Heart left ventricle (tissue), 16 donors: ENCODE measurements around the gene CLMP. TPM values are rescaled to one million over a fixed set of nuclear protein-coding genes. Genes with fewer than 3 reads are reported as not detected.

Experiments
- ATAC-seq, 4 donors: fragments of 200-7000 bp; cut with Tn5 transposase; one replicate each; pipeline ENCODE4 v1.9.1; 2020 to 2022; ENCODE audit warnings: moderate library complexity in 4 of 4, mild to moderate bottlenecking in 3 of 4, moderate number of reproducible peaks in 1 of 4
- DNase-seq, 5 donors: peaks; one replicate each; pipeline ENCODE4 v3.0.0-alpha.2; 2020
- H3K27ac ChIP-seq, 12 donors: fragments of 200-600 bp; sonication (generic) in 4 of 12; one replicate each; pipeline versions ENCODE4 v1.5.0 to v1.8.0; 2016 to 2022; ENCODE audit warnings: mild to moderate bottlenecking in 2 of 12
- H3K27me3 ChIP-seq, 9 donors: fragments of 200-600 bp; sonication (generic) in 2 of 9; one replicate each; pipeline versions ENCODE4 v1.5.1 to v1.8.0; 2016 to 2022; ENCODE audit warnings: mild to moderate bottlenecking in 3 of 9
- H3K36me3 ChIP-seq, 9 donors: fragments of 200-600 bp; sonication (generic) in 2 of 9; one replicate each; pipeline versions ENCODE4 v1.5.0 to v1.8.0; 2018 to 2022; ENCODE audit warnings: mild to moderate bottlenecking in 2 of 9
- H3K4me1 ChIP-seq, 12 donors: fragments of 200-600 bp; sonication (generic) in 4 of 12; one replicate each; pipeline versions ENCODE4 v1.5.0 to v1.8.0; 2016 to 2022; ENCODE audit warnings: mild to moderate bottlenecking in 3 of 12
- H3K4me3 ChIP-seq, 12 donors: fragments of 200-600 bp; sonication (generic) in 4 of 12; one replicate each; pipeline versions ENCODE4 v1.5.0 to v1.8.0; 2017 to 2022; ENCODE audit warnings: mild to moderate bottlenecking in 9 of 12, moderate library complexity in 4 of 12
- H3K9me3 ChIP-seq, 12 donors: fragments of 200-600 bp; sonication (generic) in 4 of 12; one replicate each; pipeline versions ENCODE4 v1.5.0 to v1.8.0; 2016 to 2022; ENCODE audit warnings: mild to moderate bottlenecking in 1 of 12
- POLR2A ChIP-seq, 2 donors: fragments of 450-650 bp; IDR thresholded peaks; one replicate each; pipeline ENCODE4 v1.6.1; 2017; ENCODE audit warnings: antibody characterized with exemption in 2 of 2, mild to moderate bottlenecking in 2 of 2, moderate library complexity in 2 of 2
- WGBS, 4 donors: extraction: QIAGEN DNeasy Blood & Tissue Kit in 2 of 4; methylation state at CpG; one replicate each; pipeline versions ENCODE4 v1.1.5 to v1.1.7; 2013 to 2018; 5-methylcytosine and 5-hydroxymethylcytosine counted together
- intact Hi-C, 10 donors: fragments of 100-400 bp; cut with DNase I; formaldehyde crosslinking; loops; one replicate each; pipeline versions ENCODE4 v1.11.1 to v1.14.2; 2022
- polyA plus RNA-seq, 2 donors: library from polyadenylated mRNA; stranded (reverse); fragments of 200-250 nt; gene quantifications; one replicate each; pipeline ENCODE4 v1.2.3, GENCODE V29; 2013
- total RNA-seq, 9 donors: library from RNA; depleted of rRNA in 2 of 9; stranded (reverse); fragments of >200 nt in 2 of 9; fragmentation: NEBNext Ultra II Directional in 3 of 9; extraction: Animal tissue kit (Norgen Biotek cat#: 25700) in 3 of 9; gene quantifications; one replicate each; pipeline versions ENCODE4 v1.1.0 to v1.2.4, GENCODE V29; 2016 to 2023
- TF ChIP-seq, protein P1 (sequence below), 12 donors: fragments of 200-600 bp; sonication (generic) in 4 of 12; IDR thresholded peaks; one replicate each; pipeline versions ENCODE4 v1.5.0 to v1.8.0; 2018 to 2022; ENCODE audit warnings: antibody characterized with exemption in 12 of 12, mild to moderate bottlenecking in 5 of 12
- donor health status: ischemic (EF 13 %, LVEDD 7.1; RV severe dilation, severe dysfunction).
- donor health status: healthy with polysubstance abuse.
- donor health status: DM: no; HTN: yes; CAD: no.
- donor health status: DM: no; HTN: no; CAD: no.
- donor health status: ischemic (EF 25% LVEDD 6.9; RV normal size, moderate dysfunction).
- donor health status: ischemic (EF 25% LVEDD 5.7; RV mildly dilated, moderate dysfunction).
- donor health status: healthy.
- donor health status: DM: yes; HTN: yes; CAD: no.
- donor health status: ischemic (EF 35%, LVEDD 5.7; RV mildly dilated, moderate dysfunction).
- donor health status: nonischemic (EF 11% LVEDD 7.7; RV severe dilation, severe dysfunction).
- donor health status: DM: yes; HTN: yes; CAD: no.
- donor health status: PGD.
- donor health status: ischemic (EF 29% LVEDD 5.4; RV normal size, mild dysfunction).
- donor health status: nonischemic (EF 23%, LVEDD 6.1; RV moderate dilation, normal function).

CLMP gene
- total and polyA plus RNA-seq, 11 donors = 1.9 to 18.4 (median 5.8) TPM

GRCh38 chr11:123174196-123175183 lies 20.6 kb downstream of the CLMP start:
- H3K27ac ChIP-seq = peak overlapping the region in 5 of 12 donors; percentile 3 to 76 (median 15)
- TF ChIP-seq, protein P1, sequence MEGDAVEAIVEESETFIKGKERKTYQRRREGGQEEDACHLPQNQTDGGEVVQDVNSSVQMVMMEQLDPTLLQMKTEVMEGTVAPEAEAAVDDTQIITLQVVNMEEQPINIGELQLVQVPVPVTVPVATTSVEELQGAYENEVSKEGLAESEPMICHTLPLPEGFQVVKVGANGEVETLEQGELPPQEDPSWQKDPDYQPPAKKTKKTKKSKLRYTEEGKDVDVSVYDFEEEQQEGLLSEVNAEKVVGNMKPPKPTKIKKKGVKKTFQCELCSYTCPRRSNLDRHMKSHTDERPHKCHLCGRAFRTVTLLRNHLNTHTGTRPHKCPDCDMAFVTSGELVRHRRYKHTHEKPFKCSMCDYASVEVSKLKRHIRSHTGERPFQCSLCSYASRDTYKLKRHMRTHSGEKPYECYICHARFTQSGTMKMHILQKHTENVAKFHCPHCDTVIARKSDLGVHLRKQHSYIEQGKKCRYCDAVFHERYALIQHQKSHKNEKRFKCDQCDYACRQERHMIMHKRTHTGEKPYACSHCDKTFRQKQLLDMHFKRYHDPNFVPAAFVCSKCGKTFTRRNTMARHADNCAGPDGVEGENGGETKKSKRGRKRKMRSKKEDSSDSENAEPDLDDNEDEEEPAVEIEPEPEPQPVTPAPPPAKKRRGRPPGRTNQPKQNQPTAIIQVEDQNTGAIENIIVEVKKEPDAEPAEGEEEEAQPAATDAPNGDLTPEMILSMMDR (IDR thresholded peaks at IDR 0.05) = no peak
- DNase-seq (peak in 2 of 5 donors; percentile 58 to 66), ATAC-seq (peak; percentile 50 to 87 (median 80))
- no peaks in the 10 kb centered on the region for H3K9me3 ChIP-seq
- H3K4me1 ChIP-seq = peaks cover 0 to 27% (median 6%) of the 10 kb centered on the region in 12 donors
- 61 to 74% (median 69%) methylated on average over 7 of the region's 7 CpGs for WGBS, 4 donors
- H3K36me3 ChIP-seq = no peaks in the 10 kb centered on the region
- no peak overlapping the region for H3K4me3 ChIP-seq
- H3K27me3 ChIP-seq = peaks cover 0 to 4% (median 0%) of the 10 kb centered on the region in 9 donors
- intact Hi-C loops = no loop called here

GRCh38 chr11:123173856-123174186 lies 21.2 kb downstream of the CLMP start:
- 94 to 98% (median 95%) methylated on average over 3 of the region's 3 CpGs for WGBS, 4 donors
- H3K27ac ChIP-seq = peak overlapping the region in 4 of 12 donors; percentile 6 to 76 (median 19)
- H3K9me3 ChIP-seq = no peaks in the 10 kb centered on the region
- H3K4me1 ChIP-seq = peaks cover 0 to 27% (median 6%) of the 10 kb centered on the region in 12 donors
- peaks cover 0 to 4% (median 0%) of the 10 kb centered on the region in 9 donors for H3K27me3 ChIP-seq
- H3K4me3 ChIP-seq = no peak overlapping the region
- intact Hi-C loops = no loop called here
- ATAC-seq (no peak), DNase-seq (no peak)
- TF ChIP-seq, protein P1 (IDR thresholded peaks at IDR 0.05) = no peak
- no peak for TF ChIP-seq POLR2A (IDR thresholded peaks at IDR 0.05)
- H3K36me3 ChIP-seq = no peaks in the 10 kb centered on the region

DNA sequence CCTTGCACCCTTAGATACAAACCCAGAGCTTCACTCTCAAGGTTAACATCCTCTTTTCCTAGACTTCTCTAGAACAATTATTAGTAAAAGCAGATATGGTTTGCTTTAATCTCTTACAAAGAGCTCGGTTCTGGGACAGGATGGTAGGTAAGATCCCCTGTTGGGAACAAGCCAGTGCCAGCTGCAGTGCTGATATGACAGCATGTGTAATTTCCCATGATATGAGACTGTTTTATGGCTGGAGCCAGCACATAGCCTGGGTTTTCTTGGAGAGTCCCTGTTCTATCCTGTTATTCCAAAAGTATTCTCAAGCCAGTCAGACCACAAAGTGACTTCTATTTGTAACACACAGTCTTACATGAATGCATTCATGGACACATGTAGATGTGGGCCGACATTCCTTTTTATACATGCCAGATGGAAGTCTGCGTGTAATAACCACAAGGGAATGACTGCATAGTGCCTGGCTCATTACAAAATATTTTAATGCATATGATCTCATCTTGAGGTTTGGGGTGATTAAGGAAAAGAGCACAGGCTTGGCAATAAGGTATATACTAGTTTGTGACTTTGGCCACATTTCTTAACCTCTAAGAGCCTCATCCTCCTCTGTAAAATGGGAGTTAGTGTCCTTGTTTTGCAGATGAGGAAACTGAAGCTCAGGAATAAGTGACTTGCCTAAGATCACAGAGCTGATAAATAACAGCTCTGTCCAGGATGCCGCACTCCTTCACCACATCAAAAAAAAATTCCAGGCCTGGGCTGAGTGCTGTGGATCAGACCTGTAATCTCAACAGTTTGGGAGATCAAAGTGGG lies 21.8 kb downstream of the CLMP start:
- peak in 2 of 4 donors; percentile 38 to 72 for ATAC-seq
- no peaks in the 10 kb centered on the region for H3K36me3 ChIP-seq
- no peaks in the 10 kb centered on the region for H3K9me3 ChIP-seq
- H3K4me1 ChIP-seq = peaks cover 0 to 27% (median 6%) of the 10 kb centered on the region in 12 donors
- no peak overlapping the region for H3K4me3 ChIP-seq
- TF ChIP-seq, protein P1 (IDR thresholded peaks at IDR 0.05) = no peak
- no peak for TF ChIP-seq POLR2A (IDR thresholded peaks at IDR 0.05)
- intact Hi-C loops = no loop called here
- H3K27ac ChIP-seq = peak overlapping the region in 2 of 12 donors; percentile 23 to 76
- 67 to 77% (median 76%) methylated on average over 4 of the region's 4 CpGs for WGBS, 4 donors
- DNase-seq = no peak
- H3K27me3 ChIP-seq = peaks cover 0 to 6% (median 0%) of the 10 kb centered on the region in 9 donors

DNA sequence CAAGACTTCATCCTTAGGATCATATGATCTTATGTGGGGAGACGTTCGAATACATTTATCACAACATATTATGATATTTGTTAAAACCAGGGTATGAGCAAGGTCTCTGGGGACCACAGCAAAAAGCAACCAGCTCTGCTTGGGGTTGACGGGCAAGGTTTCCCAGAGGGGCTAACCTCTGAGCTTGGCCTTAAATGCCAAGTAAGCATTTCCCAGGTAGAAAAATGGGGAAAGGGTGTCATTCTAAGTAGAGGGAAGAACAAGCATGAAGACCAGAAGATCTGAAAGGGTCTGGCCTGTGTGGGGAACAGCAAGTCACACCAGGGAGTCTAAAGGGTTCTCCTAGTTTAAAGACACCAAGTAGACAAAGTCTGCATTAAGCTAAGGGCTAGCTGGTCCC lies 24.1 kb downstream of the CLMP start:
- Histone ChIP-seq H3K4me1 (peaks cover 0 to 27% (median 6%) of the 10 kb centered on the region in 12 donors), H3K9me3 (no peaks in the 10 kb centered on the region), H3K4me3 (no peak overlapping the region), H3K36me3 (no peaks in the 10 kb centered on the region), H3K27ac (no peak overlapping the region), H3K27me3 (peaks cover 0 to 7% (median 0%) of the 10 kb centered on the region in 9 donors)
- ATAC-seq (no peak), DNase-seq (no peak)
- TF ChIP-seq POLR2A (IDR thresholded peaks at IDR 0.05) = no peak
- TF ChIP-seq, protein P1 (IDR thresholded peaks at IDR 0.05) = no peak
- intact Hi-C loops = no loop called here
- WGBS, 4 donors = 86 to 94% (median 91%) methylated on average over 3 of the region's 3 CpGs
